ENCODE measurements around the gene ANKRD10.

DNA sequence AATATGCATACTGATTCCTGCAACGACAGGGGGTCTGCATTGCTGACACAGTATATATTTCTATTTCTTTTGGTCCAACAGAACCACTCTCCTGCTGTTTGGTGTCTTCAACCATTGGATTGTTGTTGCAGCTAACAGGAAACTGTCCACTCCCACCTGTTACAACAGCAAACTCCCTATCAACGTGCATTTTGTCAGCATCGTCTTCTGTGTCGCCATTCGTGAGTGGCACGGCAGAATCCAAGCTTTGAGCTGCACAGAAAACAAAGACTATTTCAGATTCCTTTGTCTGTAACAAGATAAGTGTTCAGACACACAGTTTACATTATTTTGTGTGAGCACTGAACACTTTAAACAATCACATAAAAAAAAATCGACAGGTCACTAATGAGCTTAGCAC, 31.3 kb downstream of the ANKRD10 start:
- TF ChIP-seq, protein P1, sequence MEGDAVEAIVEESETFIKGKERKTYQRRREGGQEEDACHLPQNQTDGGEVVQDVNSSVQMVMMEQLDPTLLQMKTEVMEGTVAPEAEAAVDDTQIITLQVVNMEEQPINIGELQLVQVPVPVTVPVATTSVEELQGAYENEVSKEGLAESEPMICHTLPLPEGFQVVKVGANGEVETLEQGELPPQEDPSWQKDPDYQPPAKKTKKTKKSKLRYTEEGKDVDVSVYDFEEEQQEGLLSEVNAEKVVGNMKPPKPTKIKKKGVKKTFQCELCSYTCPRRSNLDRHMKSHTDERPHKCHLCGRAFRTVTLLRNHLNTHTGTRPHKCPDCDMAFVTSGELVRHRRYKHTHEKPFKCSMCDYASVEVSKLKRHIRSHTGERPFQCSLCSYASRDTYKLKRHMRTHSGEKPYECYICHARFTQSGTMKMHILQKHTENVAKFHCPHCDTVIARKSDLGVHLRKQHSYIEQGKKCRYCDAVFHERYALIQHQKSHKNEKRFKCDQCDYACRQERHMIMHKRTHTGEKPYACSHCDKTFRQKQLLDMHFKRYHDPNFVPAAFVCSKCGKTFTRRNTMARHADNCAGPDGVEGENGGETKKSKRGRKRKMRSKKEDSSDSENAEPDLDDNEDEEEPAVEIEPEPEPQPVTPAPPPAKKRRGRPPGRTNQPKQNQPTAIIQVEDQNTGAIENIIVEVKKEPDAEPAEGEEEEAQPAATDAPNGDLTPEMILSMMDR (IDR thresholded peaks at IDR 0.05), result no peak
- TF ChIP-seq EZH2 (IDR thresholded peaks at IDR 0.05), result no peak
